OCI-LY3 (cell line): Measurements from ENCODE around the gene ARAP1.

ENCODE experiments used
- H2AFZ ChIP-seq: fragments of 200-600, 300-600 bp; shearing (Covaris generic); 2 replicates; pipeline ENCODE4 v1.6.0; 2014; ENCODE audit warnings: antibody characterized with exemption, low read depth, low read length
- H3K27ac ChIP-seq: fragments of 200-600, 300-600 bp; sonication (generic); 2 replicates; pipeline ENCODE4 v1.5.1; 2014; ENCODE audit warnings: mild to moderate bottlenecking, low read length, moderate library complexity, mixed read lengths
- H3K27me3 ChIP-seq: fragments of 200-600, 300-600 bp; sonication (generic); 2 replicates; pipeline ENCODE4 v1.6.1; 2014; ENCODE audit warnings: low read depth, low read length, mixed read lengths
- H3K36me3 ChIP-seq: fragments of 200-600, 300-600 bp; sonication (generic); replicated peaks from 2 replicates; pipeline ENCODE3; 2014; ENCODE audit warnings: low read depth, low read length, mixed read lengths
- H3K4me1 ChIP-seq: fragments of 300-600, 200-600 bp; sonication (generic); 2 replicates; pipeline ENCODE4 v1.6.1; 2014; ENCODE audit warnings: low read length, mixed read lengths
- H3K4me2 ChIP-seq: fragments of 200-600, 300-600 bp; sonication (generic); 2 replicates; pipeline ENCODE4 v1.6.1; 2014; ENCODE audit warnings: low read length, mixed read lengths
- H3K4me3 ChIP-seq: fragments of 300-600, 200-600 bp; sonication (generic); 2 replicates; pipeline ENCODE4 v1.5.1; 2014; ENCODE audit warnings: antibody characterized with exemption, mild to moderate bottlenecking, low read length, moderate library complexity
- H3K79me2 ChIP-seq: fragments of 300-600, 200-600 bp; shearing (Covaris generic); 2 replicates; pipeline ENCODE4 v1.6.1; 2014; ENCODE audit warnings: mild to moderate bottlenecking, low read length, mixed read lengths
- H3K9ac ChIP-seq: fragments of 300-600, 200-600 bp; shearing (Covaris generic); 2 replicates; pipeline ENCODE4 v1.6.0; 2014; ENCODE audit warnings: mild to moderate bottlenecking, low read length, moderate library complexity
- H3K9me3 ChIP-seq: fragments of 200-600, 300-600 bp; shearing (Covaris generic); 2 replicates; pipeline ENCODE4 v1.6.1; 2014; ENCODE audit warnings: low read length, mixed read lengths; ENCODE audit not compliant: insufficient read depth
- H4K20me1 ChIP-seq: fragments of 200-600, 300-600 bp; sonication (generic); 2 replicates; pipeline ENCODE4 v1.6.1; 2016; ENCODE audit warnings: low read length, mixed read lengths; ENCODE audit not compliant: insufficient read depth
- EZH2phosphoT487 ChIP-seq: fragments of 200-600 bp; shearing (Covaris generic); IDR thresholded peaks from 2 replicates; pipeline ENCODE4 v1.6.1; 2018; ENCODE audit warnings: antibody characterized with exemption, mixed run types, low read depth
- TF ChIP-seq, protein P1 (sequence below): fragments of 200-600, 300-600 bp; sonication (generic); IDR thresholded peaks from 2 replicates; pipeline ENCODE4 v1.5.1; 2014; ENCODE audit warnings: antibody characterized with exemption, low read length, low read depth

Gene ARAP1

DNA sequence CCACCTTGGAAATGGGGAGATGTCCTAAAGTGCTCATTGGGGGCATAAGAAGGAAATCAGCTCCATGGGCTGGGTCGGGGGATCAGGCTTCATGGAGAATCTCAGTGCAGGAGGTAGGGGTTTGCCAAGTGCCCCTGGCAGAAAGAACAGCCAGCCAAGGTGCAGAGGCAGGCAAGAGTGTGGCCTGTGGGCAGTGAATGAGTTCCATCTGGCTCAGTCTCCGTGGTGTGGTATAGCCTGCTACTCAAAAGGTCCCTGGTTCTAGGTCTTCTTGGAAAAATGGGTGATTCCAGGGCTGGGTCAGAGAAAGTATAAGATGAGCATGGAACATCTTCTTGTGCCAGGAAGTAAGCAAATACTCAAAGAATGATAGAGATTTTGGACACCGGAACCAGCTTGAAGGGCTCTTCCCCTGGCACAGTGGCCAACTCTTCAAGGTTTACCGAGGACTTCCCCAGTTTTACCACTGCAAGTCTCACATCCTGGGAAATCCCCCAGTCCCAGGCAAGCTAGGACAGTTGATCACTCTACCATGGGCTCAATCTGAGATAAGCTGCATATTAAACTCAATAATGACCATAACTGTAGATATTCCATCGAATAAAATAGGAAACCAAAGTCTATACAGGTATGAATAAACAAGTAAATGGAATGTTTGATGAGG lies 10.6 kb upstream of the ARAP1 start:
- Histone ChIP-seq H3K4me1 (peaks cover 21% of the 10 kb centered on the region), H3K79me2 (no peaks in the 10 kb centered on the region), H3K4me3 (peak overlapping the region; percentile 22; the same call in 1 of the 2 replicates), H3K9me3 (no peaks in the 10 kb centered on the region), H4K20me1 (no peaks in the 10 kb centered on the region), H2AFZ (no peak overlapping the region), H3K27ac (peak overlapping the region; percentile 6; the same call in 1 of the 2 replicates), H3K36me3 (no peaks in the 10 kb centered on the region), H3K27me3 (no peaks in the 10 kb centered on the region), H3K4me2 (peak overlapping the region; percentile 64), H3K9ac (no peak overlapping the region; the same call in 1 of the 2 replicates)
- no peak for TF ChIP-seq EZH2phosphoT487
- TF ChIP-seq, protein P1, sequence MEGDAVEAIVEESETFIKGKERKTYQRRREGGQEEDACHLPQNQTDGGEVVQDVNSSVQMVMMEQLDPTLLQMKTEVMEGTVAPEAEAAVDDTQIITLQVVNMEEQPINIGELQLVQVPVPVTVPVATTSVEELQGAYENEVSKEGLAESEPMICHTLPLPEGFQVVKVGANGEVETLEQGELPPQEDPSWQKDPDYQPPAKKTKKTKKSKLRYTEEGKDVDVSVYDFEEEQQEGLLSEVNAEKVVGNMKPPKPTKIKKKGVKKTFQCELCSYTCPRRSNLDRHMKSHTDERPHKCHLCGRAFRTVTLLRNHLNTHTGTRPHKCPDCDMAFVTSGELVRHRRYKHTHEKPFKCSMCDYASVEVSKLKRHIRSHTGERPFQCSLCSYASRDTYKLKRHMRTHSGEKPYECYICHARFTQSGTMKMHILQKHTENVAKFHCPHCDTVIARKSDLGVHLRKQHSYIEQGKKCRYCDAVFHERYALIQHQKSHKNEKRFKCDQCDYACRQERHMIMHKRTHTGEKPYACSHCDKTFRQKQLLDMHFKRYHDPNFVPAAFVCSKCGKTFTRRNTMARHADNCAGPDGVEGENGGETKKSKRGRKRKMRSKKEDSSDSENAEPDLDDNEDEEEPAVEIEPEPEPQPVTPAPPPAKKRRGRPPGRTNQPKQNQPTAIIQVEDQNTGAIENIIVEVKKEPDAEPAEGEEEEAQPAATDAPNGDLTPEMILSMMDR = no peak

DNA sequence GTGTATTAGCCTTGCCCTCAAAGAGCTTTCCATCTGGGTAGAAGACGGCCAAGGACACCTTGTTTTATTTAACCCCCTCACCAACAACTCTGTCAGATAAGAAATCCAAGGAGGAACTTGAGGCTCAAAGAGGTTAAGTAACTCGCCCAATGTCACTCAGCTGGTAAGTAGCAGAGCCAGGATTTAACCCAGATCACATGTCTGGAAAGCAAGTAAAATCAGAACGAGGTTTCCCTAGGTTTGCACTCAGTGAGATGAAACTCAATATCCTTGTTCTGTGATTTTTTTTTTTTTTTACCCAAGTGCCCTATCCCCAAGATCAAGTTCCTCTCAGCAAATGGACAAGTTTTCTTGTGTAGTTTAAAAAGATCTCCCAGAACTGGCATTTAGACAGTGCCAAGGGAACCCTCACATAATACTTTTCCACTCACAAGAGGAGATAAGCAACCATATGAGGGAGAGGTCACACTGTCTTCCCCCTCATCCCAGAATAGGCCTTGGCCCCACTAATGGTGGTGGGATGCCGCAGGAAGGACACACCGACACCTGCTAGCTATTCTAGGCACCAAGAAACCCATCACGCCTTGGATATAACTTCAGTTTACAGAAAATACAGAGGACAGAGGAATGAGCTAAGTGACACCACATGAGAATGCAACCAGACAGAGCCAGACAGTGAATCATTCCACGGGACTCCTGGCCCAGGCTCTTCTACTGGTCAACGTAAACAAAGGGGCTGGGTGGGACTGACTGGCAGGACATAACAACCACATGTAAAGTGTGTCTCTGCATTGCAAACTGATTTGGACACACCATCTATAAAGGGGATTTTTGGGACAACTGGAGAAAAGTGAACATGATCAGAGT lies 8.6 kb upstream of the ARAP1 start:
- H3K4me1 ChIP-seq = peaks cover 21% of the 10 kb centered on the region
- no peak overlapping the region for H3K4me2 ChIP-seq
- H3K36me3 ChIP-seq = no peaks in the 10 kb centered on the region
- no peak overlapping the region for H2AFZ ChIP-seq
- H3K27ac ChIP-seq = no peak overlapping the region
- H3K9ac ChIP-seq = no peak overlapping the region
- H3K9me3 ChIP-seq = no peaks in the 10 kb centered on the region
- H3K79me2 ChIP-seq = no peaks in the 10 kb centered on the region
- TF ChIP-seq, protein P1 = no peak
- TF ChIP-seq EZH2phosphoT487 = no peak
- no peaks in the 10 kb centered on the region for H4K20me1 ChIP-seq
- H3K27me3 ChIP-seq = no peaks in the 10 kb centered on the region
- H3K4me3 ChIP-seq = no peak overlapping the region

DNA sequence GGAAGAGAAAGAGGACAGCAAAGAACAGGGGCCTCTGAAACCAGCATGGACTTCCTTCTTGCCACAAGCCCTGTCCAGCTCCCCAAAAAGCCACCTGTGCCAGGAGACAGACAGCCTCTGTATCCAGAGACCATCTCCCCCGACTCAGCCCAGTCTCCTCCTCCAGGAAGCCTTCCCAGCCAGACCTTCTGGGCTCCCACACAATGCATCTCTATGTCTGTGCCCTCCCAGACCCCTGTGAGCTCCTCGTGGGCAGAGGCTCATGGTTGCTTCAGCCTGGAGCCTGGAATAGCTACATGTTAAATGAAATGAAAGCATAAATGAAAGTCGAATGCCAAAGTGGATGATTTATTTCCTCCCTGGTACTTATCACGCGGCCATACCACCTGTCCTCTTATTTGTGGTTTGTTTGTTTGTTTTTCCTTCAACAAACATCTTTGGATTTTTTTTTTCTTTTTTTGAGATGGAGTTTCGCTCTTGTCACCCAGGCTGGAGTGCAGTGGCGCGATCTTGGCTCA lies 7.3 kb upstream of the ARAP1 start:
- H3K9ac ChIP-seq = no peak overlapping the region
- H3K79me2 ChIP-seq = no peaks in the 10 kb centered on the region
- no peak overlapping the region for H3K4me3 ChIP-seq
- H3K4me1 ChIP-seq = peaks cover 21% of the 10 kb centered on the region
- no peaks in the 10 kb centered on the region for H3K27me3 ChIP-seq
- TF ChIP-seq EZH2phosphoT487 = no peak
- TF ChIP-seq, protein P1 = no peak
- H4K20me1 ChIP-seq = no peaks in the 10 kb centered on the region
- H3K4me2 ChIP-seq = no peak overlapping the region
- no peak overlapping the region for H2AFZ ChIP-seq
- no peaks in the 10 kb centered on the region for H3K9me3 ChIP-seq
- H3K36me3 ChIP-seq = no peaks in the 10 kb centered on the region
- H3K27ac ChIP-seq = no peak overlapping the region
